Measurements from ENCODE around the gene GORASP2.
A peak's percentile ranks its signal among the peaks of the same experiment; 100 is the strongest.

GORASP2 gene

GRCh38 chr2:170968205-170969003 lies 39.4 kb downstream of the GORASP2 start:
- 96% methylated on average over 11 of the region's 12 CpGs for WGBS

GRCh38 chr2:170969030-170969429 lies 40.0 kb downstream of the GORASP2 start:
- no peaks in the 10 kb centered on the region for H3K27me3 ChIP-seq (ENCODE audit: control insufficient read depth in 1 of 2, insufficient read depth in 1 of 2, low read length in 2 of 2)
- no peak overlapping the region for H2BK15ac ChIP-seq (ENCODE audit: low read depth, poor library complexity, severe bottlenecking)
- peak overlapping the region; percentile 43 for H2AK5ac ChIP-seq (ENCODE audit: low read length, severe bottlenecking)
- peaks cover 25 to 51% of the 10 kb centered on the region in 2 experiments for H3K36me3 ChIP-seq (ENCODE audit: control insufficient read depth in 1 of 2, insufficient read depth in 2 of 2, low read depth in 1 of 2, low read length in 2 of 2)
- 99% methylated on average over 2 of the region's 2 CpGs for WGBS
- H3K23ac ChIP-seq (ENCODE audit: low read length in 2 of 2): no peak overlapping the region
- no peak overlapping the region for H3K4me2 ChIP-seq (ENCODE audit: low read length, poor library complexity, severe bottlenecking)
- peaks cover 13% of the 10 kb centered on the region for H3K79me1 ChIP-seq (replicated peaks; ENCODE audit: low read length, poor library complexity, severe bottlenecking)
- no peak overlapping the region for H3K4ac ChIP-seq (ENCODE audit: low read depth in 1 of 2, low read length in 2 of 2)
- no peak overlapping the region for H2BK120ac ChIP-seq (ENCODE audit: low read depth, low read length)
- H2BK12ac ChIP-seq (ENCODE audit: low read length in 2 of 2): no peak overlapping the region
- H3K4me1 ChIP-seq (ENCODE audit: control insufficient read depth, insufficient read depth, low read depth, low read length): peaks cover 29% of the 10 kb centered on the region
- no peak overlapping the region for H4K8ac ChIP-seq (ENCODE audit: low read length)
- H3K9me3 ChIP-seq (ENCODE audit: control insufficient read depth, low read length): no peaks in the 10 kb centered on the region
- H2AFZ ChIP-seq (ENCODE audit: low read depth, low read length): no peak overlapping the region
- H3K18ac ChIP-seq (ENCODE audit: low read depth in 1 of 2, low read length in 2 of 2): no peak overlapping the region
- H2BK5ac ChIP-seq (ENCODE audit: low read depth, low read length, poor library complexity, severe bottlenecking): no peak overlapping the region
- H3K4me3 ChIP-seq (ENCODE audit: insufficient read depth in 1 of 2, low read depth in 1 of 2, low read length in 2 of 2): no peak overlapping the region
- no peak overlapping the region for H3K9ac ChIP-seq (ENCODE audit: low read length)
- no peak overlapping the region for H4K91ac ChIP-seq (ENCODE audit: low read length)
- no peak overlapping the region for H3K14ac ChIP-seq (ENCODE audit: low read length in 2 of 2)
- H3K27ac ChIP-seq (ENCODE audit: low read length, poor library complexity, severe bottlenecking): no peak overlapping the region
- DNase-seq: no peak

More at GRCh38 chr2:170968205-170969003, 39.4 kb downstream of the GORASP2 start:
- no peak overlapping the region for H2AFZ ChIP-seq (ENCODE audit: low read depth, low read length)
- DNase-seq: no peak
- H3K23ac ChIP-seq (ENCODE audit: low read length in 2 of 2): no peak overlapping the region
- H2AK5ac ChIP-seq (ENCODE audit: low read length, severe bottlenecking): peak overlapping the region; percentile 27
- no peak overlapping the region for H4K91ac ChIP-seq (ENCODE audit: low read length)
- H3K9ac ChIP-seq (ENCODE audit: low read length): no peak overlapping the region
- no peaks in the 10 kb centered on the region for H3K27me3 ChIP-seq (ENCODE audit: control insufficient read depth in 1 of 2, insufficient read depth in 1 of 2, low read length in 2 of 2)
- no peak overlapping the region for H2BK15ac ChIP-seq (ENCODE audit: low read depth, poor library complexity, severe bottlenecking)
- no peak overlapping the region for H2BK120ac ChIP-seq (ENCODE audit: low read depth, low read length)
- no peak overlapping the region for H2BK12ac ChIP-seq (ENCODE audit: low read length in 2 of 2)
- no peaks in the 10 kb centered on the region for H3K9me3 ChIP-seq (ENCODE audit: control insufficient read depth, low read length)
- no peak overlapping the region for H3K14ac ChIP-seq (ENCODE audit: low read length in 2 of 2)
- H4K8ac ChIP-seq (ENCODE audit: low read length): peak overlapping the region; percentile 21
- H3K36me3 ChIP-seq (ENCODE audit: control insufficient read depth in 1 of 2, insufficient read depth in 2 of 2, low read depth in 1 of 2, low read length in 2 of 2): peaks cover 29 to 57% of the 10 kb centered on the region in 2 experiments
- H3K79me1 ChIP-seq (replicated peaks; ENCODE audit: low read length, poor library complexity, severe bottlenecking): peaks cover 13% of the 10 kb centered on the region
- no peak overlapping the region for H3K4me3 ChIP-seq (ENCODE audit: insufficient read depth in 1 of 2, low read depth in 1 of 2, low read length in 2 of 2)
- H2BK5ac ChIP-seq (ENCODE audit: low read depth, low read length, poor library complexity, severe bottlenecking): no peak overlapping the region
- peaks cover 26% of the 10 kb centered on the region for H3K4me1 ChIP-seq (ENCODE audit: control insufficient read depth, insufficient read depth, low read depth, low read length)
- H3K27ac ChIP-seq (ENCODE audit: low read length, poor library complexity, severe bottlenecking): no peak overlapping the region
- H3K18ac ChIP-seq (ENCODE audit: low read depth in 1 of 2, low read length in 2 of 2): no peak overlapping the region
- H3K4me2 ChIP-seq (ENCODE audit: low read length, poor library complexity, severe bottlenecking): no peak overlapping the region
- no peak overlapping the region for H3K4ac ChIP-seq (ENCODE audit: low read depth in 1 of 2, low read length in 2 of 2)

- Histone ChIP-seq H2AFZ (ENCODE audit: low read depth, low read length) (no peak overlapping the region), H2AK5ac (ENCODE audit: low read length, severe bottlenecking) (no peak overlapping the region)
Observed at GRCh38 chr2:170969872-170970496, 40.9 kb downstream of the GORASP2 start.

GRCh38 chr2:170971071-170971470 lies 42.0 kb downstream of the GORASP2 start:
- no peaks in the 10 kb centered on the region for H3K27me3 ChIP-seq (ENCODE audit: control insufficient read depth in 1 of 2, insufficient read depth in 1 of 2, low read length in 2 of 2)
- peaks cover 13% of the 10 kb centered on the region for H3K79me1 ChIP-seq (replicated peaks; ENCODE audit: low read length, poor library complexity, severe bottlenecking)
- H2BK120ac ChIP-seq (ENCODE audit: low read depth, low read length): no peak overlapping the region
- H3K4me1 ChIP-seq (ENCODE audit: control insufficient read depth, insufficient read depth, low read depth, low read length): peaks cover 20% of the 10 kb centered on the region
- H4K91ac ChIP-seq (ENCODE audit: low read length): no peak overlapping the region
- no peak overlapping the region for H3K23ac ChIP-seq (ENCODE audit: low read length in 2 of 2)
- DNase-seq: no peak
- H2BK15ac ChIP-seq (ENCODE audit: low read depth, poor library complexity, severe bottlenecking): no peak overlapping the region
- H3K14ac ChIP-seq (ENCODE audit: low read length in 2 of 2): no peak overlapping the region
- peaks cover 23 to 31% of the 10 kb centered on the region in 2 experiments for H3K36me3 ChIP-seq (ENCODE audit: control insufficient read depth in 1 of 2, insufficient read depth in 2 of 2, low read depth in 1 of 2, low read length in 2 of 2)
- H3K4me2 ChIP-seq (ENCODE audit: low read length, poor library complexity, severe bottlenecking): no peak overlapping the region
- no peaks in the 10 kb centered on the region for H3K9me3 ChIP-seq (ENCODE audit: control insufficient read depth, low read length)
- no peak overlapping the region for H2AFZ ChIP-seq (ENCODE audit: low read depth, low read length)
- H4K8ac ChIP-seq (ENCODE audit: low read length): no peak overlapping the region
- H3K4ac ChIP-seq (ENCODE audit: low read depth in 1 of 2, low read length in 2 of 2): no peak overlapping the region
- H3K27ac ChIP-seq (ENCODE audit: low read length, poor library complexity, severe bottlenecking): no peak overlapping the region
- WGBS: 93% methylated on average over 3 of the region's 3 CpGs
- H2BK5ac ChIP-seq (ENCODE audit: low read depth, low read length, poor library complexity, severe bottlenecking): no peak overlapping the region
- no peak overlapping the region for H2AK5ac ChIP-seq (ENCODE audit: low read length, severe bottlenecking)
- H3K18ac ChIP-seq (ENCODE audit: low read depth in 1 of 2, low read length in 2 of 2): no peak overlapping the region
- no peak overlapping the region for H2BK12ac ChIP-seq (ENCODE audit: low read length in 2 of 2)
- H3K4me3 ChIP-seq (ENCODE audit: insufficient read depth in 1 of 2, low read depth in 1 of 2, low read length in 2 of 2): no peak overlapping the region
- H3K9ac ChIP-seq (ENCODE audit: low read length): no peak overlapping the region

More at GRCh38 chr2:170969872-170970496, 40.9 kb downstream of the GORASP2 start:
- Histone ChIP-seq H2BK12ac (ENCODE audit: low read length in 2 of 2) (no peak overlapping the region), H3K4me1 (ENCODE audit: control insufficient read depth, insufficient read depth, low read depth, low read length) (peaks cover 28% of the 10 kb centered on the region), H3K36me3 (ENCODE audit: control insufficient read depth in 1 of 2, insufficient read depth in 2 of 2, low read depth in 1 of 2, low read length in 2 of 2) (peaks cover 23 to 42% of the 10 kb centered on the region in 2 experiments), H3K4me3 (ENCODE audit: insufficient read depth in 1 of 2, low read depth in 1 of 2, low read length in 2 of 2) (no peak overlapping the region), H2BK15ac (ENCODE audit: low read depth, poor library complexity, severe bottlenecking) (no peak overlapping the region), H4K8ac (ENCODE audit: low read length) (no peak overlapping the region), H3K79me1 (replicated peaks; ENCODE audit: low read length, poor library complexity, severe bottlenecking) (peaks cover 13% of the 10 kb centered on the region), H3K9ac (ENCODE audit: low read length) (no peak overlapping the region), H3K4ac (ENCODE audit: low read depth in 1 of 2, low read length in 2 of 2) (no peak overlapping the region), H3K4me2 (ENCODE audit: low read length, poor library complexity, severe bottlenecking) (no peak overlapping the region), H3K9me3 (ENCODE audit: control insufficient read depth, low read length) (no peaks in the 10 kb centered on the region), H3K23ac (ENCODE audit: low read length in 2 of 2) (no peak overlapping the region), H3K18ac (ENCODE audit: low read depth in 1 of 2, low read length in 2 of 2) (no peak overlapping the region), H3K14ac (ENCODE audit: low read length in 2 of 2) (no peak overlapping the region), H3K27ac (ENCODE audit: low read length, poor library complexity, severe bottlenecking) (no peak overlapping the region), H2BK5ac (ENCODE audit: low read depth, low read length, poor library complexity, severe bottlenecking) (no peak overlapping the region), H4K91ac (ENCODE audit: low read length) (no peak overlapping the region), H2BK120ac (ENCODE audit: low read depth, low read length) (no peak overlapping the region), H3K27me3 (ENCODE audit: control insufficient read depth in 1 of 2, insufficient read depth in 1 of 2, low read length in 2 of 2) (no peaks in the 10 kb centered on the region)
- 93% methylated on average over 9 of the region's 10 CpGs for WGBS
- DNase-seq: no peak
